Stimulated activated naive CD8-positive, alpha-beta T cell treated with anti-CD3 and anti-CD28 coated beads, Interleukin-15, amount 100 ng/mL, for 72 hours (primary cell): ENCODE results near the gene NFIC.
"Not testable (repeated sequence)": the region's sequence is repeated elsewhere in the genome, so short reads cannot be mapped to it uniquely, and the experiment has no call there.

Experiments
- ATAC-seq: fragments of 150-1000 bp; cut with Tn5 transposase; 2 replicates; pipeline ENCODE4 v1.10.0; 2021; ENCODE audit warnings: mild to moderate bottlenecking, moderate library complexity
- DNase-seq, 2 donors: peaks; one replicate each; pipeline ENCODE4 v3.0.0; 2021 to 2022
- H3K27ac Mint-ChIP-seq, 2 donors: one replicate each; pipeline ENCODE4 v1.8.0; 2022; ENCODE audit warnings: mild to moderate bottlenecking in 2 of 2, mixed read lengths in 2 of 2, moderate library complexity in 2 of 2
- H3K27me3 Mint-ChIP-seq: one replicate; pipeline ENCODE4 v1.8.0; 2022; ENCODE audit warnings: mixed read lengths
- H3K4me1 Mint-ChIP-seq: one replicate; pipeline ENCODE4 v1.8.0; 2022; ENCODE audit warnings: mild to moderate bottlenecking, mixed read lengths
- H3K4me3 Mint-ChIP-seq, 2 donors: one replicate each; pipeline ENCODE4 v1.8.0; 2022; ENCODE audit warnings: mild to moderate bottlenecking in 2 of 2, mixed read lengths in 2 of 2, moderate library complexity in 1 of 2
- H3K9me3 Mint-ChIP-seq, 2 donors: one replicate each; pipeline ENCODE4 v1.8.0; 2022; ENCODE audit warnings: mixed read lengths in 2 of 2

Gene NFIC

GRCh38 chr19:3374369-3375112, 8.2 kb downstream of the NFIC start:
- no peaks in the 10 kb centered on the region for H3K27me3 Mint-ChIP-seq
- ATAC-seq (no peak), DNase-seq (no peak)
- no peaks in the 10 kb centered on the region for H3K9me3 Mint-ChIP-seq
- H3K4me3 Mint-ChIP-seq: no peak overlapping the region
- peak overlapping the region; percentile 34 to 96 for H3K27ac Mint-ChIP-seq
- H3K4me1 Mint-ChIP-seq: peaks cover 27% of the 10 kb centered on the region

DNA sequence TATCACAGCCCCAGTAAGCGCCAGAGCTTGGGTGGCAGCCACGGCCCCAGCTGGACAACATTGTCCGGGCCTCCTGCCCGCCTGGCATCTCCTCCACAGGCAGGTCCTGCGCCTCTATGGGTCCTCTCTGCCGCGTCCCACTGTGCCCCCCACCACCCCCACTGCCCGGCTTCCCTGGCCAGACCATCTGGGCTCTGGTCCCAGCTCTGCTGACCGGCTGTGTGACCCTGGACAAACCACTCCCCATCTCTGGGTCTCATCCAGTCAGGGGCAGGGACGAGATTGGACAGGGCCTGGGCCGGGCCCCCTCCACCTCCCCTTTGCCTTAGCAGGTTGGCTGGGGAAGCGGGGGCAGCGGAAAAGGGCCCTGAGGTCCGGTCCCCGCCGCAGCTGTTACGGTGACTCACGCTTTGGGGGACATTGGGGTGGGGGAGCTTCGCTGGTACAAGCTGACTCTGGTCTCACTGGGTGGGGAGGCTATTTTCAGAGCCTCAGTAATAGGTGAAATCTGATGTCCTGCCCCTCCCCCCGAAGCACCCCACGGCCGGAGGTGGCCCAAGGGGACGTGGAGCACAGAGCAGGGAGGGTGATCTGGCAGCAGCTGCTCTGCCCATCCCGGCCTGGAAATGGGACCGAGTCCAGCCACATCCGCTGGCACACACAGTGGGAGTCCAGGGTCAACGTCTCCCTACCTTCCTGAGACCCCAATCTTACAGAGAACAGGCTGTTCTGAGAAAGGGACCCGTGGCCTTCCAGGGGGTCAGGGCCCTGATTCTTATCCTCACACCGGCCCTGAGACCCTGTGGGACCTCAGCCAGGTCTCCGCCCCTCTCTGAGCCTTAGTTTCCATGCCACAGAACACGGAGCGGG, 9.1 kb downstream of the NFIC start:
- H3K9me3 Mint-ChIP-seq: no peaks in the 10 kb centered on the region
- no peak for DNase-seq
- peaks cover 18% of the 10 kb centered on the region for H3K4me1 Mint-ChIP-seq

DNA sequence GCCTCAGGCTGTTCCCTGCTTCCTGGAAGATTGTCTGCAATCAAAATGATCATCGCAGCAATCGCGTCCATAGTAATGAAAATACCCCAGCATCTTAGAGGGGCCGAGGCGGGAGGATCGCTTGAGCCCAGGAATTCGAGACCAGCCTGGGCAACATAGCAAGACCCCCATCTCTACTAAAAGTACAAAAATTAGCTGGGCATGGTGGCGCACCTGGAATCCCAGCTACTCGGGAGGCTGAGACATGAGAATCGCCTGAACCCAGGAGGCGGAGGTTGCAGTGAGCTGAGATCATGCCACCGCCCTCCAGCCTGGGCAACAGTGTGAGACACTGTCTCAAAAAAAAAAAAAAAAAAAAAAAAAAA, 9.7 kb downstream of the NFIC start:
- ATAC-seq, H3K27ac Mint-ChIP-seq, H3K4me3 Mint-ChIP-seq, DNase-seq, H3K27me3 Mint-ChIP-seq, H3K9me3 Mint-ChIP-seq: not testable (repeated sequence)
- peaks cover 12% of the 10 kb centered on the region for H3K4me1 Mint-ChIP-seq

More for the DNA sequence above, 9.1 kb downstream of the NFIC start:
- H3K27me3 Mint-ChIP-seq: no peaks in the 10 kb centered on the region
- ATAC-seq: no peak
- no peak overlapping the region for H3K4me3 Mint-ChIP-seq
- no peak overlapping the region for H3K27ac Mint-ChIP-seq

- Mint-ChIP-seq H3K27me3 (no peaks in the 10 kb centered on the region), H3K4me3 (no peak overlapping the region), H3K4me1 (peaks cover 23% of the 10 kb centered on the region), H3K27ac (no peak overlapping the region), H3K9me3 (no peaks in the 10 kb centered on the region)
- DNase-seq (no peak), ATAC-seq (no peak)
Measured at GRCh38 chr19:3378352-3379150, 12.2 kb downstream of the NFIC start.

- no peak overlapping the region for H3K27ac Mint-ChIP-seq
- no peak for DNase-seq
- no peaks in the 10 kb centered on the region for H3K9me3 Mint-ChIP-seq
- ATAC-seq: no peak
- H3K4me3 Mint-ChIP-seq: no peak overlapping the region
- H3K4me1 Mint-ChIP-seq: peaks cover 16% of the 10 kb centered on the region
- no peaks in the 10 kb centered on the region for H3K27me3 Mint-ChIP-seq
Measured at GRCh38 chr19:3380829-3381228, 14.4 kb downstream of the NFIC start.

DNA sequence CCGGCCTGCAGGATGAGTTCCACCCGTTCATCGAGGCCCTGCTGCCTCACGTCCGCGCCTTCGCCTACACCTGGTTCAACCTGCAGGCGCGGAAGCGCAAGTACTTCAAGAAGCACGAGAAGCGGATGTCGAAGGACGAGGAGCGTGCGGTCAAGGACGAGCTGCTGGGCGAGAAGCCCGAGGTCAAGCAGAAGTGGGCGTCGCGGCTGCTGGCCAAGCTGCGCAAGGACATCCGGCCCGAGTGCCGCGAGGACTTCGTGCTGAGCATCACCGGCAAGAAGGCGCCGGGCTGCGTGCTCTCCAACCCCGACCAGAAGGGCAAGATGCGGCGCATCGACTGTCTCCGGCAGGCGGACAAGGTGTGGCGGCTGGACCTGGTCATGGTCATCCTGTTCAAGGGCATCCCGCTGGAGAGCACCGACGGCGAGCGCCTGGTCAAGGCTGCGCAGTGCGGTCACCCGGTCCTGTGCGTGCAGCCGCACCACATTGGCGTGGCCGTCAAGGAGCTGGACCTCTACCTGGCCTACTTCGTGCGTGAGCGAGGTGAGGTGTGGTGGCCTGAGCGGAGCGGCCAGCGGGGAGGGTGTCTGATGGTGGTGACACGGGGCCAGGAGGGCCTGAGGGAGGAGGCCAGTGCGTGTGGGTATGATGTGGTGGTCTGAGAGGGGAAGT, 15.5 kb downstream of the NFIC start:
- Mint-ChIP-seq H3K27ac (no peak overlapping the region), H3K4me1 (peaks cover 16% of the 10 kb centered on the region), H3K4me3 (no peak overlapping the region), H3K9me3 (no peaks in the 10 kb centered on the region), H3K27me3 (no peaks in the 10 kb centered on the region)
- ATAC-seq: no peak
- no peak for DNase-seq

- no peaks in the 10 kb centered on the region for H3K9me3 Mint-ChIP-seq
- no peak for DNase-seq
- ATAC-seq: no peak
- H3K27ac Mint-ChIP-seq: peak overlapping the region in 1 of 2 donors; percentile 82
- no peak overlapping the region for H3K4me3 Mint-ChIP-seq
- H3K27me3 Mint-ChIP-seq: no peaks in the 10 kb centered on the region
- peaks cover 16% of the 10 kb centered on the region for H3K4me1 Mint-ChIP-seq
Measured at GRCh38 chr19:3382460-3383100, 16.2 kb downstream of the NFIC start.

- no peak overlapping the region for H3K27ac Mint-ChIP-seq
- DNase-seq (no peak), ATAC-seq (no peak)
- H3K4me3 Mint-ChIP-seq: no peak overlapping the region
- no peaks in the 10 kb centered on the region for H3K27me3 Mint-ChIP-seq
- no peaks in the 10 kb centered on the region for H3K9me3 Mint-ChIP-seq
- H3K4me1 Mint-ChIP-seq: peaks cover 18% of the 10 kb centered on the region
Measured at GRCh38 chr19:3383121-3383722, 16.8 kb downstream of the NFIC start.

- Mint-ChIP-seq H3K4me1 (peaks cover 28% of the 10 kb centered on the region), H3K27ac (no peak overlapping the region), H3K4me3 (no peak overlapping the region), H3K27me3 (no peaks in the 10 kb centered on the region), H3K9me3 (no peaks in the 10 kb centered on the region)
- DNase-seq: no peak
- ATAC-seq: no peak
Measured at GRCh38 chr19:3386447-3387234, 20.3 kb downstream of the NFIC start.

DNA sequence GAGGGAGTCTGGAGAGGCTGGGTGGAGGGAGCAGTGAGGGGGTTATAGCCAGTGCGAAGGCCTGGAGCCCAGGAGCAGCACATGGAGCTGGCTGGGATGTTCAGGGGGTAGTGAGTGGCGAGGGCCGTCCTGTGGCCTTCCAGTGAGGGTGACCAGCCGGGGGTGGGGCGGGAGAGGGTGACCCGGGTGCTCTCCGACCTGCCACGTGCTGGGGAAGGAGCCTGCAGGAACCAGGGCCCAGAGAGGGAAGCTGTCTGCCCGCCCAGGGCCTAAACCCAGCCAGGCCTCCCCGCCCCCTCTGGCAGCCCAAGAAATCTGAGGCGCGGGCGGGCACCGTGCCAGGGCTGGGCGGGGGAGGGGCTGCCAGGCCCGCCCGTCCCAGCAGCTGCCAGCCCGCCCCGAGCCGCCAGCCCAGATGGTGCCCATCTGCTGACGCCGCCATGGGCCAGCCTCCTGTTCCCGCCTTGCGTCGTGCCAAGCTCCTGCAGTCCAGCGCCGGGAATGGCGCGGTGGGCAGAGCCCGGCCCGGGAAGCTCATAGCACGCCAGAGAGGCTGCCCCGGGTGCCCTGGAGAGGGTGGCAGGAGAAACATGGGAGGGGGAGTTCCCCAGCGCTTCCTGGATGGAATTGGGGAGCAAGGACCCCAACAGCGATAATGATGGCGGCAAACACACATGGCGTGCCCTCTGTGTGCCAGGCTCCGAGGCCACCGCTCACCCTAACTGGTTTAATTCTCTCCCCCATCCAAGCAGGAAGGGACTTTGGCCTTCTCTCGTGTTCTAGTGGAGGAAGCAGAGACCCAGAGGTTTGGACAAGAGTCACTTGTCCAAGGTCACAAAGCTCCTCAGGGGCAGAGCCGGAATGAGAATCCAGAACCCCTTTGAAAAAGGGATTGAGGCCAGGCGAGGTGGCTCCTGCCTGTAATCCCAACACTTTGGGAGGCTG, 21.5 kb downstream of the NFIC start:
- no peak overlapping the region for H3K27ac Mint-ChIP-seq
- no peaks in the 10 kb centered on the region for H3K27me3 Mint-ChIP-seq
- DNase-seq (no peak), ATAC-seq (no peak)
- H3K4me1 Mint-ChIP-seq: peaks cover 16% of the 10 kb centered on the region
- no peaks in the 10 kb centered on the region for H3K9me3 Mint-ChIP-seq
- H3K4me3 Mint-ChIP-seq: no peak overlapping the region

DNA sequence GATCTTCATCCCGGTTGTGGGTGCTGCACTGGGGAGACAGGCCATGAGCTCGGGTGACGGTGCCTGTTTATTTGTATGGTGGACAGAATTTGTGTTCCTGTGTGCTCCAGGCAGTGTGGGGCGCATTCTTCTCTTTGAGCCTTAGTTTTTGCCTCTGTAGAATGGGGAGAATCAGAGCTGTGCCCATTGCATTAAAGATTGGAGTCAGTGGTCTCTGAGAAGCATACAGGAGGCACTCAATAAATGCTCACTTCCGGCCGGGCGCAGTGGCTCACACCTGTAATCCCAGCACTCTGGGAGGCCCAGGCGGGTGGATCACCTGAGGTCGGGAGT, 23.0 kb downstream of the NFIC start:
- DNase-seq (no peak), ATAC-seq (no peak)
- no peaks in the 10 kb centered on the region for H3K9me3 Mint-ChIP-seq
- no peak overlapping the region for H3K4me3 Mint-ChIP-seq
- H3K4me1 Mint-ChIP-seq: peaks cover 14% of the 10 kb centered on the region
- H3K27ac Mint-ChIP-seq: peak overlapping the region in 1 of 2 donors; percentile 78
- H3K27me3 Mint-ChIP-seq: no peaks in the 10 kb centered on the region

DNA sequence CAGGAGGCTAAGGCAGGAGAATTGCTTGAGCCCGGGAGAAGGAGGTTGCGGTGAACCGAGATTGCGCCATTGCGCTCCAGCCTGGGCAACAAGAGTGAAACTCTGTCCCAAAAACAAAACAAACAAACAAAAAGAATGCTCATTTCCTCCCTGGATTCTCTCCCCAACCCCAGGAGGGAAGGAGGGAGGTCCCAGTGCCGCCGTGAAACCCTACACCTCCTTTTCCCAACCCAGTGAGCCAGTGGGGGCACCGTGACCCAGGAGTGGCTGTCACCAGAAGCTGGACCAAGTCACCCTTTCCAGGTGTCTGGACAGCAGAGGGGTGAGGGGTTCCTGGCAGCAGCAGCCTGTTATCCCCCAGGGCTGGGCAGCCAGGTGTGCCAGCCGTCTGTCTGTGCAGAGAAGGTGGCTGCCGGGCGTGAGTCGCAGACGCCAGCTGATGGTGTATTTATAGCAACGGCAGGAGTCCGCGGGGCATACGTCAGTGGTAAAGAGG, 23.5 kb downstream of the NFIC start:
- Mint-ChIP-seq H3K4me1 (peaks cover 14% of the 10 kb centered on the region), H3K9me3 (no peaks in the 10 kb centered on the region), H3K27me3 (no peaks in the 10 kb centered on the region), H3K4me3 (no peak overlapping the region), H3K27ac (peak overlapping the region in 1 of 2 donors; percentile 78)
- DNase-seq: no peak
- no peak for ATAC-seq

DNA sequence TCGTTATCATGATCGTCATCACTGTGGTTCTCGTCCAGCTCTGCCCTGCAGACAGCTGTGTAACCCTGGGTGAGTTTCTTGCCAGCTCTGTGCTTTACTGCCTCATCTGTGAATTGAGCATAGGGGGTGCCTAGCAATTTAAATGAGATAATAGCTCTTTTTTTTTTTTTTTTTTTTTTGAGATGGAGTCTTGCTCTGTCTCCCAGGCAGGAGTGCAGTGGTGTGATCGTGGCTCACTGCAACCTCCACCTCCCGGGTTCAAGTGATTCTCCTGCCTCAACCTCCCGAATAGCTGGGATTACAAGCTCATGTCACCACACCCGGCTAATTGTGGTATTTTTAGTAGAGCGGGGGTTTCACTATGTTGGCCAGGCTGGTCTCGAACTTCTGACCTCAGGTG, 25.5 kb downstream of the NFIC start:
- ATAC-seq, H3K9me3 Mint-ChIP-seq, H3K4me3 Mint-ChIP-seq, H3K27ac Mint-ChIP-seq, H3K27me3 Mint-ChIP-seq, DNase-seq: not testable (repeated sequence)
- peaks cover 14% of the 10 kb centered on the region for H3K4me1 Mint-ChIP-seq
